NT2/D1 (cell line): ENCODE data around the gene TK1.
A peak's percentile ranks its signal among the peaks of the same experiment; 100 is the strongest.

ENCODE experiments used
- DNase-seq: peaks from one replicate; pipeline ENCODE4 v3.0.0-alpha.2; 2011; ENCODE audit warnings: low read depth, low spot score
- H3K27me3 ChIP-seq: 2 replicates; pipeline ENCODE4 v1.6.0; 2011; ENCODE audit warnings: mild to moderate bottlenecking; ENCODE audit not compliant: insufficient read length, insufficient read depth
- H3K36me3 ChIP-seq: 2 replicates; pipeline ENCODE4 v1.6.1; 2011; ENCODE audit warnings: mild to moderate bottlenecking, low read length, mixed read lengths; ENCODE audit not compliant: insufficient read depth, insufficient read length
- H3K4me1 ChIP-seq: 2 replicates; pipeline ENCODE4 v1.5.1; 2011; ENCODE audit not compliant: insufficient read depth, insufficient read length
- H3K4me3 ChIP-seq: 2 replicates; pipeline ENCODE4 v1.5.1; 2011; ENCODE audit warnings: low read depth; ENCODE audit not compliant: insufficient read length
- H3K9ac ChIP-seq: 2 replicates; pipeline ENCODE4 v1.6.0; 2011; ENCODE audit warnings: low read depth; ENCODE audit not compliant: insufficient read length
- H3K9me3 ChIP-seq: 2 replicates; pipeline ENCODE4 v1.5.1; 2011; ENCODE audit warnings: mild to moderate bottlenecking, low read length; ENCODE audit not compliant: insufficient read depth
- SUZ12 ChIP-seq: IDR thresholded peaks from 2 replicates; pipeline ENCODE4 v1.6.1; 2011; ENCODE audit not compliant: insufficient read length, insufficient read depth; ENCODE audit errors: extremely low read depth
- YY1 ChIP-seq: IDR thresholded peaks from 2 replicates; pipeline ENCODE4 v1.6.1; 2011; ENCODE audit not compliant: insufficient read length, insufficient read depth
- ZNF274 ChIP-seq: IDR thresholded peaks from 2 replicates; pipeline ENCODE4 v1.6.1; 2011; ENCODE audit warnings: mild to moderate bottlenecking, low read depth, low read length

Gene TK1

GRCh38 chr17:78133971-78134898, 52.6 kb downstream of the TK1 start:
- Histone ChIP-seq H3K4me1 (peaks cover 29% of the 10 kb centered on the region), H3K9ac (no peak overlapping the region), H3K27me3 (peaks cover 37% of the 10 kb centered on the region), H3K36me3 (no peaks in the 10 kb centered on the region), H3K4me3 (no peak overlapping the region), H3K9me3 (no peaks in the 10 kb centered on the region)
- TF ChIP-seq YY1 (no peak), ZNF274 (no peak), SUZ12 (no peak)
- DNase-seq = peak; percentile 71

DNA sequence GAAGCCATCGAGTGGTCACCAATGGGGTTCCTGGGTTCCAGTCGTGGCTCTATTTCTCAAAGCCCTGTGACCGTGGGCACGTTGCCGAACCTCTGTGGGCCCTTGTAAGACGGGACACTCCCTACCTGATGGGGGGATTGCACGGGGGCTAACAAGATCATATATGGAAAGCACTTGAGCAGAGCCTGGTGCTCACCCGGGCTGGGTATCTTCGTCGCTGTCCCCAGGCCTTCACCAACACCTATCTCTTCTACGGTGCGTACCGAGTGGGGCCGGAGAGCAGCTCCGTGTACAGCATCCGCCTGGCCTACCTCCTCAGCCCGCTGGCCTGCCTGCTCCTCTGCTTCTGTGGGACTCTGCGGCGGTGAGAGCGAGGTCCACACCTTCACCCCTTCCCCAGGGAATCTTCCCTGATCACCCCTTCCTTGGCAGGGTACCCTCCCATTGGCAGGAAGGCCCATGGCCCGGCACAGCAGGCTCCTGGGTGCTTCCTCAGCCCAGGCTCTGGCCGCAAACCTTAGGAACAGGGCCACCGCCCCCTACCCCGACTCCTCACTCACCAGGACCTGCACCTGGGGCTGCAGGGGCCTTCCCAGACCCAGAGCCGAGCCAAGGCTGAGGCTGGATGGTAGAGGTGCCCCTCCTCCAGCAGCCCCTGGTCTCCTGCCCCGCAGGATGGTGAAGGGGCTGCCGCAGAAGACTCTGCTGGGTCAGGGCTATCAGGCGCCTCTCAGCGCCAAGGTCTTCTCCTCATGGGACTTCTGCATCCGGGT, 53.5 kb downstream of the TK1 start:
- DNase-seq = no peak
- peaks cover 29% of the 10 kb centered on the region for H3K4me1 ChIP-seq
- H3K36me3 ChIP-seq = no peaks in the 10 kb centered on the region
- peaks cover 37% of the 10 kb centered on the region for H3K27me3 ChIP-seq
- no peak overlapping the region for H3K4me3 ChIP-seq
- TF ChIP-seq ZNF274 = no peak
- TF ChIP-seq SUZ12 = no peak
- TF ChIP-seq YY1 = no peak
- no peak overlapping the region for H3K9ac ChIP-seq
- no peaks in the 10 kb centered on the region for H3K9me3 ChIP-seq

DNA sequence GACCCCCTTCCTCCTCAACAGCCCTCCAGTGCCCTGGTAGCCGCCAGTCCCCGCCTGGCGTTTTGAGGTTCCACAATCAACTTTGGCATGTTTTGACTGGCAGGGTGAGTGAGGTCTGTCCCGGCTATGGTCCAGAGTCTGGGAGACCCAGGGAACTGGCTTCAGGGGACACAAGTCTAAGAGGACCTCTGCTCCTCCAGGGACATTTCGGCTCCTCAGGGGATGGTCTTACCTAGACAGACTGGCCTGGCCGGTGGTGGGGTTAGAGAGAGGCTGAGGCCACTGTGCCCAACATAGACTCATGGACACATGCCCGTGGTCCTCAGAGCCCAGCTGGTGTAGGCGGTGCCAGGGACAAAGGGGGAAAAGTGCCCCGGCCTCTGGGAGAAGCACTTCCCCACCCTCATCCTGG, 54.1 kb downstream of the TK1 start:
- no peak for DNase-seq
- no peak overlapping the region for H3K4me3 ChIP-seq
- peaks cover 25% of the 10 kb centered on the region for H3K4me1 ChIP-seq
- TF ChIP-seq SUZ12 (no peak), YY1 (no peak), ZNF274 (no peak)
- no peaks in the 10 kb centered on the region for H3K36me3 ChIP-seq
- peaks cover 37% of the 10 kb centered on the region for H3K27me3 ChIP-seq
- no peak overlapping the region for H3K9ac ChIP-seq
- H3K9me3 ChIP-seq = no peaks in the 10 kb centered on the region

- peak overlapping the region; percentile 29 for H3K4me3 ChIP-seq
- H3K9ac ChIP-seq = peak overlapping the region; percentile 50
- no peak for TF ChIP-seq SUZ12
- TF ChIP-seq ZNF274 = no peak
- no peak for TF ChIP-seq YY1
- DNase-seq = no peak
- no peaks in the 10 kb centered on the region for H3K9me3 ChIP-seq
- peaks cover 24% of the 10 kb centered on the region for H3K4me1 ChIP-seq
- no peaks in the 10 kb centered on the region for H3K36me3 ChIP-seq
- H3K27me3 ChIP-seq = peaks cover 37% of the 10 kb centered on the region
These were observed 54.7 kb downstream of the TK1 start for GRCh38 chr17:78132084-78132676.

- H3K36me3 ChIP-seq = peaks cover under 1% of the 10 kb centered on the region
- H3K9me3 ChIP-seq = no peaks in the 10 kb centered on the region
- peaks cover 30% of the 10 kb centered on the region for H3K4me1 ChIP-seq
- H3K27me3 ChIP-seq = peaks cover 37% of the 10 kb centered on the region
- peak overlapping the region; percentile 29 for H3K4me3 ChIP-seq
- H3K9ac ChIP-seq = peak overlapping the region; percentile 50
- peak; percentile 18 for TF ChIP-seq SUZ12
- TF ChIP-seq YY1 = no peak
- no peak for TF ChIP-seq ZNF274
- no peak for DNase-seq
These were observed 55.4 kb downstream of the TK1 start for GRCh38 chr17:78131172-78132083.

DNA sequence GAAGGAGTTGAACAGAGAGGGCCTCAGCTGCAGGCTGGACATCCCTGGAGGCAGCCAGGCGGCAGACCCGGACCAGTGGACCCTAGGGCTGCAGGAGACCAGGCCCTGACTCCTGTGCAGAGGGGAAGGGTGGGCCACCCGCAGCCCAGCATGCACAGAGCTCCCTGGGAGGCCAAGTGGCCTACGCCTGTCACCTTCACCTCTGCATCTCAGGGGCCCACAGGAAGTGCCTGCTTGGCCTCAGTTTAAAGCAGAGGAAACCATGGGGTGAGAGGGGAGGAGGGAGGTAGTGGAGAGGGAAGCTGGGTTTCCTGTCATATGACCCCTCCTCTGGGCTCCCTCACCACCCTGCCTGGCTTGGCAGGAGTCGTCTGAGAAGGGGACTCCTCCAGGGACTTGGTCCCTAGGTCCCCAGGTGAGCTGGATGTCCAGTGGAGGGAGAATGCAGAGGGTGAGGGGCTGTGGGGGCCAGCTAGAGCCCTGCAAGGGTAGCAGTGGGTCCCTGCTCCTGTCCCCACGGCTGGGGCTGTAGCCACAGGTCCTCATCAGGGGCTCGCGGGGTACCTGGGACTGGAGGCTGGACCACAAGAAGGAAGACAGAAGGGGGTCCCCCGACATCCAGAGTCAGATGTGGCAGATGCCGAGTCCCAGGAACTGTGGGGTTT, 56.3 kb downstream of the TK1 start, which contains the start of gene TMC8:
TSS of gene TMC8 (plus strand) at position 335 of the 665 bp plus-strand sequence. CDS start 818 bp downstream, outside the sequence.
- no peak for TF ChIP-seq YY1
- H3K36me3 ChIP-seq = peaks cover 8% of the 10 kb centered on the region
- no peaks in the 10 kb centered on the region for H3K9me3 ChIP-seq
- H3K27me3 ChIP-seq = peaks cover 37% of the 10 kb centered on the region
- peak within 1 kb of the TSS; percentile 58 for H3K9ac ChIP-seq
- H3K4me1 ChIP-seq = peaks cover 36% of the 10 kb centered on the region
- DNase-seq = no peak
- H3K4me3 ChIP-seq = peak within 1 kb of the TSS; percentile 29
